ENCODE data around the gene PRKACA.

DNA sequence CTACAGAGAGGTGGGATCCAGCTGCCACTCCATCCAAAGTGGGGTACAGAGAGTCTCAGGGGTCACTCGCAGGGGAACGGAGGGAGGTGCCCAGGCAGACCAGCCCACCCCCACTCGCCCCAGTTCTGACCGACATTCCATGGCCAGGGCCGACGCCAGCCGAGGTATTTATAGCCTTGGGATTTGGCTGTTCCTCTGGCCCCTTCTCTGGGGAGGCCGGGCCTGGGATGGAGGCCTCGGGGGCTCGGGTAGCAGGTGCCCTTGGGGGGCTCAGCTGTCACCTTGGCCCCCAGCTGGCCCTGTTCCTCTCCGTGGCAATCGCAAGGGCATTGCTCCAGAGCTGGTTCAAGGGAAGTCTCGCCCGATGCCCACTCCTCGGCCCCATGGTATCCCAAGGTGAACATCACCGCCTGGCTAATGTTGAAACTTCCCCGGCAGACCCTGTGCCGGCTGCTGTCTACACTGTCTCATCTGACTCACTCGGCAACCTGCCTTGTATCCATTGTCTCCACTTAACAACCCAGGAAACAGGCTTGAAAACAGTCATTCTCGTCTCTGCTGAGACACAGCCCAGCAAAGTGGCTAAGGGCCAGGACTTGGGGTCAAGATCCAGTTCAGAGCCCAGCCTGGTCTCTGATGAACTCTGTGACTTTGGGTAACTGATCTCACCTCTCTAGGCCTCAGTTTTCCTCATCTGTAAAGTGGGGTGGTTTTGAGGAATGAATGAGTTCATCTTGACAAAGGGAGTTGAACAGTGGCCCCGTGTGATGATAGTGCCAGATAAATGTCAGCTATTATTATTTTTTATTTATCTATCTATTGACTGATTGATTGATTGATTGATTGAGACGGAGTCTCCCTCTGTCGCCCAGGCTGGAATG lies 9.7 kb downstream of the PRKACA start:
- no peak for TF ChIP-seq EZH2phosphoT487 (IDR thresholded peaks at IDR 0.05; ENCODE audit: borderline replicate concordance, low read length)
- TF ChIP-seq, protein P1, sequence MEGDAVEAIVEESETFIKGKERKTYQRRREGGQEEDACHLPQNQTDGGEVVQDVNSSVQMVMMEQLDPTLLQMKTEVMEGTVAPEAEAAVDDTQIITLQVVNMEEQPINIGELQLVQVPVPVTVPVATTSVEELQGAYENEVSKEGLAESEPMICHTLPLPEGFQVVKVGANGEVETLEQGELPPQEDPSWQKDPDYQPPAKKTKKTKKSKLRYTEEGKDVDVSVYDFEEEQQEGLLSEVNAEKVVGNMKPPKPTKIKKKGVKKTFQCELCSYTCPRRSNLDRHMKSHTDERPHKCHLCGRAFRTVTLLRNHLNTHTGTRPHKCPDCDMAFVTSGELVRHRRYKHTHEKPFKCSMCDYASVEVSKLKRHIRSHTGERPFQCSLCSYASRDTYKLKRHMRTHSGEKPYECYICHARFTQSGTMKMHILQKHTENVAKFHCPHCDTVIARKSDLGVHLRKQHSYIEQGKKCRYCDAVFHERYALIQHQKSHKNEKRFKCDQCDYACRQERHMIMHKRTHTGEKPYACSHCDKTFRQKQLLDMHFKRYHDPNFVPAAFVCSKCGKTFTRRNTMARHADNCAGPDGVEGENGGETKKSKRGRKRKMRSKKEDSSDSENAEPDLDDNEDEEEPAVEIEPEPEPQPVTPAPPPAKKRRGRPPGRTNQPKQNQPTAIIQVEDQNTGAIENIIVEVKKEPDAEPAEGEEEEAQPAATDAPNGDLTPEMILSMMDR (IDR thresholded peaks at IDR 0.05; ENCODE audit: low read depth, low read length, poor library complexity, severe bottlenecking): no peak
